ENCODE data around the gene PLA2G12B.

DNA sequence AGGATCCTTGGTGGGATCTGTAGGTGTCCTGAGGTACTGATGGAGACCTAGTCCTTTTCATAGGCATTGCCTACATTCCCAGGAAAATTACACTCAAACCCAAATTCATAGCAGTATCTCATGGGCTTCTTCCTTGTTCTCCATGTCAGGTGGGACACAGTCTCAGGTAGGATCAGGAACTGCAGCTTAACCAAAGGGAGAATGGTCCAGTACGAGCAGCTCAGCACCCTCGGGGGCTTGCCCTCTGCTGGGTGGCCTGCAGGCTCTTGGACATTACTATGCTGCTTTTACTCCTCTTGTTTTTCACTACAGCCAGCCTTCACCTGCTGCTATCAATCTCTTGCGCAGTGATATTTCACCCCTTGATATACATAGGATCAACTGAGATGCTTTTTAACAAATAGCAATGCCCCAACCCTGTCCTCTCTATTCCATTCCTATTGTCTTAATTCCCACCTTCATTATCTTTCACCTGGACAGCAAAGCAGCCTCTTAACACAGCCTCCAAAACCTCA lies 28.6 kb downstream of the PLA2G12B start:
- TF ChIP-seq, protein P1, sequence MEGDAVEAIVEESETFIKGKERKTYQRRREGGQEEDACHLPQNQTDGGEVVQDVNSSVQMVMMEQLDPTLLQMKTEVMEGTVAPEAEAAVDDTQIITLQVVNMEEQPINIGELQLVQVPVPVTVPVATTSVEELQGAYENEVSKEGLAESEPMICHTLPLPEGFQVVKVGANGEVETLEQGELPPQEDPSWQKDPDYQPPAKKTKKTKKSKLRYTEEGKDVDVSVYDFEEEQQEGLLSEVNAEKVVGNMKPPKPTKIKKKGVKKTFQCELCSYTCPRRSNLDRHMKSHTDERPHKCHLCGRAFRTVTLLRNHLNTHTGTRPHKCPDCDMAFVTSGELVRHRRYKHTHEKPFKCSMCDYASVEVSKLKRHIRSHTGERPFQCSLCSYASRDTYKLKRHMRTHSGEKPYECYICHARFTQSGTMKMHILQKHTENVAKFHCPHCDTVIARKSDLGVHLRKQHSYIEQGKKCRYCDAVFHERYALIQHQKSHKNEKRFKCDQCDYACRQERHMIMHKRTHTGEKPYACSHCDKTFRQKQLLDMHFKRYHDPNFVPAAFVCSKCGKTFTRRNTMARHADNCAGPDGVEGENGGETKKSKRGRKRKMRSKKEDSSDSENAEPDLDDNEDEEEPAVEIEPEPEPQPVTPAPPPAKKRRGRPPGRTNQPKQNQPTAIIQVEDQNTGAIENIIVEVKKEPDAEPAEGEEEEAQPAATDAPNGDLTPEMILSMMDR (IDR thresholded peaks at IDR 0.05), result no peak
- TF ChIP-seq MYC (IDR thresholded peaks at IDR 0.05; ENCODE audit: borderline replicate concordance, low read length) (no peak), CHD2 (IDR thresholded peaks at IDR 0.05; ENCODE audit: low read length, partially characterized antibody) (no peak), POLR2A (IDR thresholded peaks at IDR 0.05; ENCODE audit: low read length) (no peak)

Measured in A549 (cell line).